Upper lobe of left lung (tissue), 4 donors: ENCODE data around the gene ZBTB16.

Experiments used
- CTCF ChIP-seq, 6 experiments: fragments of 450-650 bp in 4 of 6; fragments of 200-600 bp in 2 of 6; sonication (generic) in 2 of 6; IDR thresholded peaks; one replicate each; pipeline ENCODE4 v1.5.1; 2016 to 2019; ENCODE audit warnings: antibody characterized with exemption in 6 of 6
- EP300 ChIP-seq, 4 donors: sonication (generic); formaldehyde crosslinking; IDR thresholded peaks; one replicate each; pipeline ENCODE4 v1.5.1; 2017; ENCODE audit warnings: antibody characterized with exemption in 4 of 4, control low read depth in 2 of 4
- POLR2A ChIP-seq, 4 donors: fragments of 450-650 bp; IDR thresholded peaks; one replicate each; pipeline ENCODE4 v1.5.1; 2016 to 2017; ENCODE audit warnings: antibody characterized with exemption in 4 of 4, mild to moderate bottlenecking in 2 of 4
- POLR2AphosphoS5 ChIP-seq, 2 donors: sonication (generic); formaldehyde crosslinking; IDR thresholded peaks; one replicate each; pipeline ENCODE4 v1.5.1; 2017; ENCODE audit warnings: antibody characterized with exemption in 2 of 2

- TF ChIP-seq CTCF (IDR thresholded peaks at IDR 0.05) (no peak), POLR2AphosphoS5 (IDR thresholded peaks at IDR 0.05) (no peak), POLR2A (IDR thresholded peaks at IDR 0.05) (no peak), EP300 (IDR thresholded peaks at IDR 0.05) (no peak)
Measured at GRCh38 chr11:114209904-114210303, 150.4 kb downstream of the ZBTB16 start.
